Measurements from ENCODE around the gene OSBPL1A.

DNA sequence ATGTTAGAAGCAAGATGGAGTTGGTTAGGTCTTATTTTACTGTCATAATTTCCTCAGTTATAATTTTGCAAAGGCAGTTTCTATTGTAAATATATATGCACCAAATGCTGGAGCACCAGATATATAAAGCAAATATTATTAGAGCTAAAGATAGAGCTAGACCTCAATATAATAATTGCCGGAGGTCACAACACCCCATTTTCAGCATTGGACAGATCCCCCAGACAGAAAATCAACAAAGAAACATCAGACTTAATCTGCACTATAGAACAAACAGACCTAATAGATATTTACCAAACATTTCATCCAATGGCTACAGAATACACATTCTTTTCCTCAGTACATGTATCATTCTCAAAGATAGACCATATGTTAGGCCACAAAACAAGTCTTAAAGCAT is 143.6 kb downstream of the OSBPL1A start:
- TF ChIP-seq, protein P1, sequence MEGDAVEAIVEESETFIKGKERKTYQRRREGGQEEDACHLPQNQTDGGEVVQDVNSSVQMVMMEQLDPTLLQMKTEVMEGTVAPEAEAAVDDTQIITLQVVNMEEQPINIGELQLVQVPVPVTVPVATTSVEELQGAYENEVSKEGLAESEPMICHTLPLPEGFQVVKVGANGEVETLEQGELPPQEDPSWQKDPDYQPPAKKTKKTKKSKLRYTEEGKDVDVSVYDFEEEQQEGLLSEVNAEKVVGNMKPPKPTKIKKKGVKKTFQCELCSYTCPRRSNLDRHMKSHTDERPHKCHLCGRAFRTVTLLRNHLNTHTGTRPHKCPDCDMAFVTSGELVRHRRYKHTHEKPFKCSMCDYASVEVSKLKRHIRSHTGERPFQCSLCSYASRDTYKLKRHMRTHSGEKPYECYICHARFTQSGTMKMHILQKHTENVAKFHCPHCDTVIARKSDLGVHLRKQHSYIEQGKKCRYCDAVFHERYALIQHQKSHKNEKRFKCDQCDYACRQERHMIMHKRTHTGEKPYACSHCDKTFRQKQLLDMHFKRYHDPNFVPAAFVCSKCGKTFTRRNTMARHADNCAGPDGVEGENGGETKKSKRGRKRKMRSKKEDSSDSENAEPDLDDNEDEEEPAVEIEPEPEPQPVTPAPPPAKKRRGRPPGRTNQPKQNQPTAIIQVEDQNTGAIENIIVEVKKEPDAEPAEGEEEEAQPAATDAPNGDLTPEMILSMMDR (IDR thresholded peaks at IDR 0.05) = no peak
- TF ChIP-seq ZFX (IDR thresholded peaks at IDR 0.05; ENCODE audit: borderline replicate concordance) = no peak

Data from 22Rv1 (cell line).